Testis (tissue), 3 donors: ENCODE data around the gene CA6. TPM values are rescaled to one million over a fixed set of nuclear protein-coding genes. Genes with fewer than 3 reads are reported as not detected.
"Not testable (repeated sequence)": the region's sequence is repeated elsewhere in the genome, so short reads cannot be mapped to it uniquely, and the experiment has no call there.

ENCODE experiments used
- DNase-seq: peaks from one replicate; pipeline ENCODE4 v3.0.0-alpha.2; 2019
- H3K27ac ChIP-seq, 2 donors: fragments of 200-600 bp; sonication (generic); one replicate each; pipeline ENCODE4 v1.5.1; 2019
- H3K27me3 ChIP-seq: fragments of 200-600 bp; sonication (generic); one replicate; pipeline ENCODE4 v1.5.1; 2019
- H3K36me3 ChIP-seq: fragments of 200-600 bp; sonication (generic); one replicate; pipeline ENCODE4 v1.5.1; 2017; ENCODE audit warnings: low read depth; ENCODE audit errors: missing control alignments
- H3K4me1 ChIP-seq: fragments of 200-600 bp; sonication (generic); one replicate; pipeline ENCODE4 v1.5.1; 2019
- H3K4me3 ChIP-seq, 2 donors: fragments of 200-600 bp; sonication (generic); one replicate each; pipeline ENCODE4 v1.5.1; 2017 to 2019
- H3K9me3 ChIP-seq: fragments of 200-600 bp; sonication (generic); one replicate; pipeline ENCODE4 v1.5.1; 2017
- CTCF ChIP-seq, 3 experiments: fragments of 450-650 bp in 2 of 3; fragments of 200-600 bp in 1 of 3; sonication (generic) in 1 of 3; IDR thresholded peaks; one replicate each; pipeline ENCODE4 v1.5.1; 2016 to 2019; ENCODE audit warnings: antibody characterized with exemption in 3 of 3, mild to moderate bottlenecking in 2 of 3, moderate library complexity in 1 of 3
- POLR2A ChIP-seq: fragments of 450-650 bp; IDR thresholded peaks from one replicate; pipeline ENCODE4 v1.6.1; 2017; ENCODE audit warnings: antibody characterized with exemption, mild to moderate bottlenecking, moderate library complexity
- WGBS, 2 donors: methylation state at CpG; one replicate each; pipeline ENCODE4 v1.1.5; 2018; 5-methylcytosine and 5-hydroxymethylcytosine counted together
- intact Hi-C: fragments of 100-400 bp; cut with DNase I; formaldehyde crosslinking; loops from one replicate; pipeline ENCODE4 v1.15.1; 2023; ENCODE audit warnings: low total_unique reads
- polyA plus RNA-seq: library from polyadenylated mRNA; stranded (reverse); fragments of 350-450 nt; fragmentation: Illumina TruSeq; extraction: RNeasy Lipid Tissue Mini Kit (QIAGEN cat#74804); gene quantifications from one replicate; pipeline ENCODE4 v1.2.3, GENCODE V29; 2014; ENCODE audit warnings: low read depth, low replicate concordance; ENCODE audit not compliant: insufficient read depth
- total RNA-seq, 2 donors: library from RNA; depleted of rRNA; stranded (reverse); fragments of >200 nt; gene quantifications; one replicate each; pipeline ENCODE4 v1.2.3, GENCODE V29; 2016

CA6 gene
- total and polyA plus RNA-seq, 3 donors from 2014 or later = 0.68 TPM; not detected in 2

- no peak for DNase-seq
- Histone ChIP-seq H3K36me3 (no peaks in the 10 kb centered on the region), H3K4me3 (no peak overlapping the region), H3K27me3 (no peaks in the 10 kb centered on the region), H3K9me3 (no peaks in the 10 kb centered on the region), H3K27ac (no peak overlapping the region), H3K4me1 (peaks cover 11% of the 10 kb centered on the region)
- WGBS, 2 donors = 68 to 70% methylated on average over 11 to 13 of the region's 13 CpGs
- intact Hi-C loops = loop anchor here (5.0 kb wide), 1 partner anchor 126 kb away; no protein-coding TSS in a partner anchor
- TF ChIP-seq CTCF (IDR thresholded peaks at IDR 0.05) (no peak), POLR2A (no peak)
These were observed 42.9 kb downstream of the CA6 start for GRCh38 chr1:8988618-8988967.

DNA sequence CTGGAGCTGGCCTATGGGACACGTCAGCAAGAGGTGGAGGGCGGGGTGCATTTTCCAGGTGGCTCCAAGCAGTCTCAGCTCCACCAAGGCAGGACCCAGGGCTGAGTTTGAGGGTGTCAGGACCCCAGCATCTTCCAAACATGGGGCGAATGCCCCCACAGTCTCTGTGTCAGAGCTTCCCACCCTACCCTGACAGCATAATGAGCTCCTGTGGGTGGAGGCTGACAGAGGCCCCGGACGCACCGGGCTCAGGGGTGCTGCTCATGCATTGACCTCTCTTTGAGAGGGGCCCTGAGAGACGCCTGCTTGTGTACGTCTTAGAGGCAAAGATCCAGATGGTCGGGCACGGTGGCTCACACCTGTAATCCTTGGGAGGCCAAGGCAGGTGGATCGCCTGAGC, 43.4 kb downstream of the CA6 start:
- Histone ChIP-seq H3K4me1 (peaks cover 11% of the 10 kb centered on the region), H3K36me3 (no peaks in the 10 kb centered on the region), H3K27ac (no peak overlapping the region), H3K9me3 (no peaks in the 10 kb centered on the region), H3K27me3 (no peaks in the 10 kb centered on the region), H3K4me3 (no peak overlapping the region)
- TF ChIP-seq POLR2A (no peak), CTCF (IDR thresholded peaks at IDR 0.05) (no peak)
- WGBS, 2 donors = 93 to 96% methylated on average over 9 to 11 of the region's 11 CpGs
- intact Hi-C loops = loop anchor here (5.0 kb wide), 1 partner anchor 127 kb away; no protein-coding TSS in a partner anchor
- DNase-seq = no peak

DNA sequence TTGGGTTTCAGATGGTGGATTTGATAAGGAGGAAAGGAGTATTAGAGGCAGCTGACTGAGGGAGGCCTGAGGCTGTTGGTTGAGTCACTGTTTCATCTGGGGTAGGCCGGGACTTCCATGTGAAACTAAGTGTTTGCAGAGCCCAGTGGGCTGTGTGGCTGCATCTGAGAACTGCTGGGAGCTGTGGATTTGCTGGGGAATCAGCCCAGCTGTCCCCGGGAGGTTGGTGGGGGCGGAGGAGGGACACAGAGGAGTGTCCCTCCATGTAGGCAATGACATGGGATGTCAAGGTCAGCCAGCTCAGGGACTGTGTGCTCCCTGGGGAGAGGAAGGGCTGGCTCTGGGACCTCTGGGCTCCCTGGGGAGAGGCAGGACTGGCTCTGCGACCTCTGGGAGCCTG, 44.2 kb downstream of the CA6 start:
- no peak for TF ChIP-seq CTCF (IDR thresholded peaks at IDR 0.05)
- no peak for TF ChIP-seq POLR2A
- WGBS, 2 donors = 46 to 63% methylated on average over 3 to 4 of the region's 4 CpGs
- intact Hi-C loops = loop anchor here (5.0 kb wide), 1 partner anchor 128 kb away; no protein-coding TSS in a partner anchor
- Histone ChIP-seq H3K27me3 (no peaks in the 10 kb centered on the region), H3K9me3 (no peaks in the 10 kb centered on the region), H3K4me3 (no peak overlapping the region), H3K36me3 (no peaks in the 10 kb centered on the region), H3K4me1 (peaks cover 11% of the 10 kb centered on the region), H3K27ac (no peak overlapping the region)
- peak; percentile 54 for DNase-seq

DNA sequence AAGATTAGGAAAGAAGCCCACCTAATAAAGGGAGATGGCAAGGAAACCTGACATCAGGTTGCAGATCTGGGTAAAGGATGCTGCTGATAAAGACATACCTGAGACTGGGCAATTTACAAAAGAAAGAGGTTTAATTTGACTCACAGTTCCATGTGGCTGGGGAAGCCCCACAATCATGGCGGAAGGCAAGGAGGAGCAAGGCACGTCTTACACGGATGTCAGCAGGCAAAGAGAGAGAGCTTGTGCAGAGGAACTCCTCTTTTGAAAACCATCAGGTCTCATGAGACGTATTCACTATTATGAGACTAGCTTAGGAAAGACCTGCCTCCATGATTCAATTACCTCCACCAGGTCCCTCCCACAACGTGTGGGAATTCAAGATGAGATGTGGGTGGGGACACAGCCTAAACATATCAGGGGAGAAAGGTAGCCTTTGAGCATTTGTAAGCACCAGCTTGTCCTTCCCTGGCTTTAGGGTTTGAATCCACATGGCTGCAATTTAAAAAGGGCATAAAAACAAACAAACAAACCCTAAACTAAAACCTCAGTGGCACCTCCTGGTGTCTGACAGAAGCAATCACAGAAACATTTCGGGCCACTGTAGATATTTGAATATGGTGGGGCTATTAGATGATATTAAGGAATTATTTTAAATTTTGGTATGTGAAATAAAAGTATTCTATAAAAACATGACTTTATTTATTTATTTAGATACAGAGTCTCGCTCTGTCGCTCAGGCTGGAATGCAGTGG, 47.4 kb downstream of the CA6 start:
- H3K27ac ChIP-seq = no peak overlapping the region
- no peaks in the 10 kb centered on the region for H3K36me3 ChIP-seq
- intact Hi-C loops = no loop called here
- no peak overlapping the region for H3K4me3 ChIP-seq
- no peaks in the 10 kb centered on the region for H3K27me3 ChIP-seq
- DNase-seq = no peak
- H3K9me3 ChIP-seq = no peaks in the 10 kb centered on the region
- H3K4me1 ChIP-seq = peaks cover 7% of the 10 kb centered on the region
- WGBS, 2 donors = 86 to 98% methylated on average over 8 of the region's 8 CpGs
- TF ChIP-seq CTCF (IDR thresholded peaks at IDR 0.05) = no peak
- no peak for TF ChIP-seq POLR2A

GRCh38 chr1:8993962-8994675, 48.5 kb downstream of the CA6 start:
- WGBS, 2 donors = 88 to 90% methylated on average over 5 to 13 of the region's 13 CpGs
- H3K4me3 ChIP-seq = not testable (repeated sequence)

DNA sequence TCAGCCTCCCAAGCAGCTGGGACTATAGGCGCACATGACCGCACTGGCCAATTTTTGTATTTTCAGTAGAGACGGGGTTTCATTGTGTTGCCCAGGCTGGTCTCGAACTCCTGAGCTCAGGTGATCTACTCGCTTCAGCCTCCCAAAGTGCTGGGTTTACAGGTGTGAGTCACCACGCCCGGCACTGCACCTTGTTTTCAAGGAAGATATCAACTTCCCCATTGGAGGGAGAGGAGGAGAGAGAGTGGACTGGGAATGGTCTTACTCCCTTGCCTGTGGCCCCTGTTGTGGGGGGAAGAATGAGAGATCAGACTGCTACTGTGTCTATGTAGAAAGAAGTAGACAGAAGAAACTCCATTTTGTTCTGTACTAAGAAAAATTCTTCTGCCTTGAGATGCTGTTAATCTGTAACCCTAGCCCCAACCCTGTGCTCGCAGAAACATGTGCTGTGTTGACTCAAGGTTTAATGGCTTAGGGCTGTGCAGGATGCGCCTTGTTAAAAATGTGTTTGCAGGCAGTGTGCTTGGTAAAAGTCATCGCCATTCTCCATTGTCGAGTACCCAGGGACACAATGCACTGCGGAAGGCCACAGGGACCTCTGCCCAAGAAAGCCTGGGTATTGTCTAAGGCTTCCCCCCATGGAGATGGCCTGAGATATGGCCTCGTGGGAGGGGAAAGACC, 56.0 kb downstream of the CA6 start:
- WGBS, 2 donors = 80 to 82% methylated on average over 11 to 13 of the region's 13 CpGs
- intact Hi-C loops = loop anchor here (10.0 kb wide), 1 partner anchor 93 kb away; no protein-coding TSS in a partner anchor
- DNase-seq, H3K4me3 ChIP-seq, H3K9me3 ChIP-seq, H3K27me3 ChIP-seq, H3K36me3 ChIP-seq, H3K27ac ChIP-seq, H3K4me1 ChIP-seq: not testable (repeated sequence)

More at GRCh38 chr1:8993962-8994675, 48.5 kb downstream of the CA6 start:
- H3K27me3 ChIP-seq, DNase-seq, H3K4me1 ChIP-seq, H3K27ac ChIP-seq, H3K9me3 ChIP-seq, intact Hi-C loops, H3K36me3 ChIP-seq: not testable (repeated sequence)

GRCh38 chr1:9002215-9002560, 56.5 kb downstream of the CA6 start:
- H3K9me3 ChIP-seq, H3K4me3 ChIP-seq, DNase-seq, H3K36me3 ChIP-seq, H3K27me3 ChIP-seq, H3K27ac ChIP-seq, H3K4me1 ChIP-seq: not testable (repeated sequence)
- intact Hi-C loops = loop anchor here (10.0 kb wide), 1 partner anchor 93 kb away; no protein-coding TSS in a partner anchor
- WGBS, 2 donors = 64 to 92% methylated on average over 11 of the region's 11 CpGs
